ENCODE measurements around the gene CTSH.

CTSH gene

GRCh38 chr15:78944669-78945407 is at the start of gene CTSH:
Gene CTSH, minus strand, starts transcription at chr15:78945046. Its CDS starts 65 bp downstream, at chr15:78944981.
- DNase-seq (ENCODE audit: low read depth, low spot score), result peak; percentile 42

DNA sequence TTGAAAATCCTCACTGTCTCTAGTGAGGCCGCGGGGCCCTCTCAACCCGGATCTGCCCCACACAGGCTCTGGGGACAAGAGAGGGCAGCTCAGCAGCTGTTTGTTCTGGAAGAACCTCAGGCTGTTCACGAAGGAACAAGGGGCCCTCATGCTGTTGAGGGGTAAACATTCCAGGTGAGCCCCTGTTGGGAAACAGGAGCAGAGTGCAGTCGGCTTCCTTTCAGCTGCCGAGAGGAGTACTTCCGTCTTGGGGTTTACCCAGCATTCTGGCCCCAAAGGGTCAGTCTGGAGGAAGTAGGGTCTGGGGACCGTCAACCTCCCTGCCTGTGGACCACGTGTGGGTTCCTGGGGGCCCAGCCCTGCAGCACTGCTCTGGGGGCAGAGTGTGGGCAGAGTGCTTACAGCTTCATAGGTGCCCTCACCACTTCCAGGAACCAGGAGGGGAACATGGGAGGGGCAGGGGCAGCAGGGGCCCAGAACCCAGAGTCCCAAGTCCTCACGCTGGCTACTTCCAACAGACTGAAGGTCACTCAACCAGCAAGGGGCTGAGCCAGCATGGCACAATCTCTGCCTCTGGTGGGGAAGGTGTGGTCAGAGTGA is 49.2 kb upstream of the CTSH start:
- no peak for DNase-seq (ENCODE audit: low read depth, low spot score)

DNA sequence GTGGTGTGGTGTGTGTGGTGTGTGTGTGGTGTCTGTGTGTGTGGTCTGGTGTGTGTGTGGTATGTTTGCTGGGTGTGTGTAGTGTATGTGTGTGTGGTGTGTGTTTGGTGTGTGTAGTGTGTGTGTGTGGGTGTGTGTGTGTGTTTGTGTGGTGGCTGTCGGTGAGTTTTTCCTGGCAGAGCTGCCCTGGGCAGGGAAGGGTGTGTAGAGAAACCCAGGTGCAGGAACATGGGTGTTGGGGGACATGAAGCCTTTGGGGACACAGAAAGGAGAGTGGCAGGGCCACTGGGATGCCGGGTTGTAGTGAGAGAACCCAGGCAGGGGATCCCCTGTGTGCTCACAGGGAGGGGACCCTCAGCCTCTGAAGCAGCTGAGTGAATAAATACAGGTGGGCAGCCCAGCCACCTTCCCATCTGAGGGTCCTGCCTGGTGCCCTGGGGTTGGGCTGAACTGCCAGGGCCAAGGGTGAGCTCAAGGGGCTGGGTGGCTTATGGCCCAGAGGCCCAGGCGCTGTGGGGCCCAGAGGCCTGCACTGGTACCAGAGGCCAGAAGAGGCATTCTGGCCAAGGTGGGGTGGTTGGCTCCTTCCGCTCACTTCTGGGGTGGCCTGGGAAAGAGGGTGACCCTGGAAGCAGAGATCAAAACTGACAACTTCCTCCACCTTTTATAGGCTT is 48.5 kb upstream of the CTSH start:
- no peak for DNase-seq (ENCODE audit: low read depth, low spot score)

GRCh38 chr15:78992416-78993256 is 47.8 kb upstream of the CTSH start:
- DNase-seq (ENCODE audit: low read depth, low spot score), result no peak

DNA sequence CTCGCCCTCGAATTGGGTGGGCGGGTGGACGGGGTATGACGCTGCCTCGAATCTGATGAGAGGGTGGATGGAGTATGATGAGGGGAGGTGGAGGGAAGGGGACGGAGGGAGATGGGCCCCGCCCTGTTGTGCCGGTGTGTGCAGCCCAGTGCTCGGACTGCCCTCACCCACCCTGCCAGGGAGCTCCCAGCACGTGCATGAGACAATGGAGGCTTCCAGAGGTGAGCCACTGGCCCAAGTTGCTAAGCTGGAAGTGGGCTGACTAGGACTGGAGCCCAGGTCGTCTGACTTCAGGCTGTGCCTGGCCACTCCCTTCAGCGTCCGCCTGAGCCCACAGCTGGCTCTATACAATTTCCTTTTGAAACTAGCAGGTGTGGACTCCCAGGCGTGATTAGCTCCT is 47.0 kb upstream of the CTSH start:
- DNase-seq (ENCODE audit: low read depth, low spot score), result no peak

- no peak for DNase-seq (ENCODE audit: low read depth, low spot score)
Measured at GRCh38 chr15:78991476-78991875, 46.6 kb upstream of the CTSH start.

- no peak for DNase-seq (ENCODE audit: low read depth, low spot score)
Measured at GRCh38 chr15:78990278-78990677, 45.4 kb upstream of the CTSH start.

DNA sequence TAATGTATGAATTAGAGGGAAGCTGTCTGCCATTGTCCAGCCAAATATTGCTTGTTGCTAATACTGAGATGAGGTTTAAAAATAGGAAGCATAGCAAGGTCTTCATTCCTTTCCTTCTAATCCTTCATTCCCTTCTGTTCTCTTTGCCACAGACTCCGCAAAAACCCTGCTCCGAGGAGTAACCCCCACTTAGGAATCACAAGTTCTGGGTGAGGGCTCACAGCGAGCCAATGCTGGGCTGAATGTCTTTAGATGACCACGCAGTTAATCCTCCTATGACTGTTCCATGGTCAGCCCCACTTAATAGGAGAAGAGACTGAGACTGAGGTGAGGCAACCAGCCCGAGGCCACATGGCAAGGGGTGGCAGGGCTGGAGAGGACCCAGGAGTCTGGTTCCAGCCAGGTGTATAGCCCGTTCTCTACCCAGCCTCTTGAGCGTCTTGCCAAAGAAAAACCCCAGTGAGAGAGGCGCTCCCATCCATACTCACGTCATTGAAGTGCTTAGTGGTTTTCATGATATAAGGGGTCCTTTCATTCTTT is 44.9 kb upstream of the CTSH start:
- no peak for DNase-seq (ENCODE audit: low read depth, low spot score)

GRCh38 chr15:78988361-78988911 is 43.6 kb upstream of the CTSH start:
- no peak for DNase-seq (ENCODE audit: low read depth, low spot score)

DNA sequence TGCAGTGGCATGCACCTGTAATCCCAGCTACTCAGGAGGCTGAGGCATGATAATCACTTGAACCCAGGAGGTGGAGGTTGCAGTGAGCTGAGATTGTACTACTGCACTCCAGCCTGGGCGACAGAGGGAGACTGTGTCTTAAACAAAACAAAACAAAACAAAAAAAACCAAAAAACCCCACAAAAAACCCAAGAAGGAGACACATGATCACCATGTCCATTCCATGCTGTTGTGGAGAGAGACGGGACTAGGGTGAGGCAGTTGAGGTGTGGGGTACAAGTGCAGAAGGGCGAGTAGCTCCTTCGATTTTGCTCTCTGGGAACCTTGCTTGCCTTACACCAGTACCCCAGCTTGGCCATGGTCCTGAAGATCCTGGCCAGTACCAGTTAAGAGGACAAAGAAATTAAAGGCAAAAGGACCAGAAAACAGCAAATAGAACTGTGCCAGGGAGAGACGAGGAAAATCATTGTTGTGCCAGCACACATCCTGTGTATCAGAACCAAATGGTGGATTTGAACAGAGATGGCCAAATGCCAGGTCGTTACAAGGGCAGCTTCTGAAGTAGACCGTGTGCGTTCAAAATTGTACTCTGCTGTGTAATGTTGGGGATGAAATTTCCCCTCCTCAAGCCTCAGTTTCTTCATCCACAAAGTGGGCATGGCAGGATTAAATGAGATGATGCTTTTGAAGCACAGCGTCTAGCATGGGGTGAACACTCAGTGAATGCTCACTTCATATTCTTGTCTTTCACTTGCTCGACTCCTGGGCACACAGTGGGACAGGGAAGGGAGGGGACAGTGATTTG is 42.9 kb upstream of the CTSH start:
- DNase-seq (ENCODE audit: low read depth, low spot score), result no peak

DNA sequence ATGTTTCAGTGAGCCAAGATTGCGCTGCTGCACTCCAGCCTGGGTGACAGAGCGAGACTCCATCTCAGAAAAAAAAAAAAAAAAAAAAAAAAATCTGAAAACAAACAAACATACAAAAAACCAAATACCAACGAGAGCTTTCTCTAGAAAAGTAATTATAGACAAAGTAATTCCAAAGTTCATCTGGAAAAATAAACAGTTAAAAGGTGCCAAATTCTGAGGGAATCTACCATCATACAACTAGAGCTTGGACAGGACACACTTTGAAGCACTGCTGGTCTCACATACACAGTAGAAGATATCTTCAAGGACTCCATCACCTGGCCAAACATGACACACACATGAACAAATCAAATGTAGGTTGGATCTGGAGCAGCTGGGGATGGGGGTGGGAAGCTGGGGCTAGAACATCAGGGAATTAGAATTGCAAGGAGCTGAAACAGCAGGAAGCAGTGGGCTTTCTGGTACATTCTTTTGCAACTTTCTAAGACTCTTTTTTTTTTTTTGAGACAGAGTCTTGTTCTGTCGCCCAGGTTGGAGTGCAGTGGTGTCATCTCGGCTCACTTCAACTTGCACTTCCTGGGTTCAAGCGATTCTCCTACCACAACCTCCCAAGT is 41.1 kb upstream of the CTSH start:
- DNase-seq (ENCODE audit: low read depth, low spot score), result no peak

DNA sequence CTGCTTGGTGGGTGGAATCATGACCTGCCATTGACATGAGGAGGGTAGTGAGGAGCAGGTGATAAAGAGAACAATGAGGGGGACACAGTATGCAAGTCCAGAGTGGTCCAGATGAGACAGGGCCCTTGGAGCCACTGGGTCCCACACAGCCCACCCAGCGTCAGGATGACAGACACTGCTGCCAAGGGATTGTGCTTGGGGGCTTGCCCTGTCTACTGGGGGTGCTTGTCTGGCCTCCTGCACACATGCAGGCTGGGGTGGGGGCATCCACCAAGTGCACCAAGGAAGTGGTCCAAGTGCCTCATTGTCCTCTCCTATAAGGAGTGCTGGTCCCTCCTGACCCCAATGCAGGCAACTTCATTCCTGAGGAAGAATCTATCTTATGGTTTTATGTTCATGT is 39.2 kb upstream of the CTSH start:
- no peak for DNase-seq (ENCODE audit: low read depth, low spot score)

DNA sequence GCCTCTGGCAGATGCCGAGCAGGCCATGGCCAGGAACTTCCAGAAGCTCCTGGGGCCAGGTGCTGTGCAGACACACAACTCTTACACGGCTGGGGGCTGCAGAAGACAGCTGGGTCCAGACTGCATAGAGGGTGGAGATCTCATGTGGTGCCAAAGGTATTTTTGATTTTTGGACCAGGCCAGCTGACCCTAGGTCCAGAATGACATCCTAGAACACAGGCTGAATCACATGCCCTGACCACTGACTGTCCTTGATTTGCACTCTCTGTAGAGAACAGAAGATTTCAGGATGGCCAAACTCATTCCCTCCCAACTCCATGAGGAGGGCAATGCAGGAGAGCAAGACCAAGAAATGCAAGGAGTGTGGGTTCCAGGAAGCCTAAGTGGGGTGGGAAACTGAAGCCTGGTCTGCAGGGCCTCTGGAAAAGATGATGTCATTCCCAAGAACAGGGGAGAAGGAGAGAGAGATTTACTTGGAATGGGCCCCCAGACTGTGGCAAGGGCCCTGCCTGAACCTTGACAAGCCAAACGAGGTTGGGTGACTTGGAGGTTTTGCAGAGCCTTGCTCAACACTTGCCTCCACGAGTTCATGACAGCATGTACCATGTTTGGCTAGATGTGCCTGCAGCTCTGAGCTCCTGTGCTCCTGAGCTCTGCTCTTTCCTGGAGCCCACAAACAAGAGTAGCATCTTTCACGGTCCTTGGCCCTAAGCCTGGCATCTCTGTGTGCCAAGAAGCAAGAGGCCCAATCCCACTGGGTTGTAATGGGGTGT is 38.5 kb upstream of the CTSH start:
- DNase-seq (ENCODE audit: low read depth, low spot score), result no peak

DNA sequence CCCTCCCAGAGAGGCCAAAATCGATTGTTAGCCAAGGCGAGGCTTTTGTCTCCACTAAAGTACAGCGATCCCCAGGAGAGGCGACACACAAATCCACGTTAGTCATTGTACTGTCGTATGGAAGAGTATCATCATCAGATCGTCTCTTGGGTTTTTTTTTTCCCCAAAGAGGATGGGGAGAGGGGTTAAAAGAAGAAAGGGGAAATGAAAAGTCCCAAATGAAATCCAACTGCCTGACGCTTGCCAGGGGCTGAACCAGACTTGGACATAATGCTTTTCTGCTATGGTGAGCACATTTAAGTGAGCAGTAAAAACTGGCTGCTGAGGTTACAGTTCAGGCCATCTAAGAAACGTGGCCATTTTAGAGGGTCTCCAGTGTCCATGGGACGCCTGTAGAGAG is 37.9 kb upstream of the CTSH start:
- DNase-seq (ENCODE audit: low read depth, low spot score), result no peak

DNA sequence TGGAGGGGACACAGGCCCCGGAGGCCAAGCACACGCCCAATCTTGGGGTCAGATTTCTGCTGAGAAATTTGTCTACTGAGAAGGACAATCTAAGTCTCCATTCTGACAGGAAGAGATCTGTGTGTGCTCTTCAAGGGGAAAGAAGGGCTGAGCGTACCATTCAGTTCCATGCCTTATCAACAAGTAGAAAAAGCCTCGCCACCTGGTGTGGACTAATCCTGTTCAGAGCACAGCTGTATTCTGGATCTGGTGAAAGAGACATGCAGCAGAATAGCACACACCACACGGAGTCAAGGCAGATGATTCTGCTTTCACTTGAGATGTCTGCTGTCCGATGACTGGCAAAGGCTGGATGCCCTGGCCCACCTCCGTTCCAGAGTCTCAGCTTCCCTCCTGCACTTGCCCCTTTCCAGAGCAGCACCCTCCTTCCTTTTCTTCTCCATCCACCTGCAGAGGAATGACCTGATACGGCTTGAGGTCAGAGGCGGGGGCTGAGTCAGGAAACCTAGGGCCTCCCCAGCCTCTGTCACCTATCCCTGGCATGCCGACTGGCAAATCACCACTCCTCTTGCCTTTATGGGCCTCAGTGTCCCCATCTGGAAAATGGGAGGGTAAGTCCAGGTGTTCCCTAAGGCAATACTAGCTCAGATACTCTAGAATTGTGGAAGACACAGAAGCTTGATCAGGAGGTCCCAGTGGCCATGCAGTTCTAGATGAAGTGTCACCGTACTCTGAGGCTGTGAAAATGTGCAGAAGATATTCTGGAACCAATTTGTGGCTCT is 36.9 kb upstream of the CTSH start:
- no peak for DNase-seq (ENCODE audit: low read depth, low spot score)

DNA sequence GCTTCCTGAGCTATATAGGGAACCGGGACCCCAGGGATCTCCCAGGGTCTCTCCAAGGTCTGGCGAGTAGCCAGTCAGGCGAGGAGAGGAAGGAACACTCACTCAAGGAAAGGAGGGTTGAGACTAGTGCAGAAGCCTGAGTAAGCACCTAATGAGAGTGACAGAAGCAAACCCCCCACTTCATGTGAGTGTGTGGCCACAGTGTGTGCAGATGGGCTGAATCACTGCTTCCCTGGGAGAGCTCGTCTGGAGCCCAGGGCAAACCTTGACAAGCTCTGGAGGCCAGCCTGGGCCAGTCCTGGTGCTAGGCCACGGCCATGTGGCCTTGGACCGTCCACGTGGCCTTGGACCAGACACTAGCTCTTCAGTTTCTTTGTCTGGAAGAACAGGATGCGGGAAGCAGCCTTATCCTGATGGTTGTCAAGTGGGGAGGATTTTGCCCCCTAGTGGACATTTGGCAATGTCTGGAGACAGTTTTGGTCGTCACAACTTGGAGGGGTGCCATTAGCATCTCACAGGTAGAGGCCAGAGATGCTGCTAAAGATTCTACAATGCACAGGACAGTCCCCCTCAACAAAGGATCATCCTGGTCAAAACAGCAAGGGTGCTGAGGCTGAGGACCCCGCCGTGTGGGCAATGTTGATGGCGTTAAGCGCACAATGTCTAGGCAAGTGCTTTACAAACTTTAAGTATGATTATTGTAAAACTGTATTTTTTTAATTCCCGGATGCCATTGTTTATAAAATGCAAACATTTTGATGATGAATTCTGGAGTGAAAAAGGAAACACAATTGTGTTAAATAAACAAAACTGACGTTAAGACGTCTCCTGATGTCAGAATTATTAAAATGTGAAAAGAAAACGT is 34.8 kb upstream of the CTSH start:
- DNase-seq (ENCODE audit: low read depth, low spot score), result no peak

GRCh38 chr15:78978601-78979179 is 33.8 kb upstream of the CTSH start:
- DNase-seq (ENCODE audit: low read depth, low spot score), result no peak
